Gastroesophageal sphincter (tissue), 3 donors: ENCODE data around the gene B4GALT2.

Source experiments
- CTCF ChIP-seq, 4 experiments: fragments of 200-600 bp in 2 of 4; fragments of 450-650 bp in 2 of 4; sonication (generic) in 1 of 4; IDR thresholded peaks; one replicate each; pipeline ENCODE4 v1.5.1; 2017 to 2019; ENCODE audit warnings: antibody characterized with exemption in 4 of 4, mild to moderate bottlenecking in 2 of 4, moderate library complexity in 2 of 4
- POLR2A ChIP-seq, 2 donors: fragments of 450-650 bp; IDR thresholded peaks; one replicate each; pipeline ENCODE4 v1.6.1; 2017; ENCODE audit warnings: antibody characterized with exemption in 2 of 2, mild to moderate bottlenecking in 2 of 2, moderate library complexity in 1 of 2

- TF ChIP-seq CTCF (IDR thresholded peaks at IDR 0.05) (no peak), POLR2A (IDR thresholded peaks at IDR 0.05) (no peak)
These were observed 21.5 kb upstream of the B4GALT2 start for GRCh38 chr1:43957407-43958040.
